A549 (cell line): ENCODE data around the gene BIRC7. TPM values are rescaled to one million over a fixed set of nuclear protein-coding genes. Genes with fewer than 3 reads are reported as not detected.

Experiments
- ATAC-seq, 2 experiments: fragments of 200-7000 bp in 1 of 2; fragments of >200 bp in 1 of 2; cut with Nextera tagmentation in 1 of 2; cut with Tn5 transposase in 1 of 2; 3 replicates each; pipeline versions ENCODE4 v1.8.0 to v1.9.1; 2018 to 2020; ENCODE audit warnings: mild to moderate bottlenecking in 1 of 2, moderate library complexity in 1 of 2
- CTCF ChIA-PET: fragments of 300-600 bp; sonication (Branson Sonifier 250); formaldehyde crosslinking; extraction: SDS; loops from one replicate; lab custom pipeline; 2021; ENCODE audit warnings: antibody characterized with exemption, inconsistent platforms; lab: Yijun Ruan, JAX
- POLR2A ChIA-PET: fragments of 350-600 bp; formaldehyde crosslinking; extraction: SDS; loops from one replicate; lab custom pipeline; 2021; ENCODE audit warnings: antibody characterized with exemption, inconsistent platforms; lab: Yijun Ruan, JAX
- DNase-seq, 2 experiments: peaks; one replicate each; pipeline versions ENCODE4 v3.0.0 to v3.0.0-alpha.2; 2011 to 2016; ENCODE audit warnings: low read depth in 1 of 2, low spot score in 1 of 2
- FAIRE-seq: peaks from 2 replicates; lab custom pipeline; 2011; peaks lifted over from hg19 to GRCh38; lab: Jason Lieb, UNC
- H3K27ac ChIP-seq, 2 experiments: fragments of >200 bp; sonication (Bioruptor Twin); formaldehyde crosslinking; 3 replicates each; pipeline ENCODE4 v1.5.1; 2016 to 2017
- H3K4me1 ChIP-seq: fragments of >200 bp; sonication (Bioruptor Twin); formaldehyde crosslinking; 3 replicates; pipeline ENCODE4 v1.6.1; 2016
- H3K4me2 ChIP-seq: fragments of >200 bp; sonication (Bioruptor Twin); formaldehyde crosslinking; 3 replicates; pipeline ENCODE4 v1.6.1; 2016
- H3K4me3 ChIP-seq: fragments of >200 bp; sonication (Bioruptor Twin); formaldehyde crosslinking; 3 replicates; pipeline ENCODE4 v1.5.1; 2016
- H3K9me3 ChIP-seq: fragments of >200 bp; sonication (Bioruptor Twin); formaldehyde crosslinking; 3 replicates; pipeline ENCODE4 v1.6.1; 2016
- BHLHE40 ChIP-seq: IDR thresholded peaks from 2 replicates; pipeline ENCODE4 v1.6.1; 2012; ENCODE audit warnings: low read depth, low read length, inconsistent platforms
- CBX8 ChIP-seq: fragments of 200-600 bp; sonication (generic); IDR thresholded peaks from 2 replicates; pipeline ENCODE4 v1.6.1; 2016
- CEBPB ChIP-seq, 2 experiments: fragments of >200 bp in 1 of 2; sonication (Bioruptor Twin) in 1 of 2; formaldehyde crosslinking in 1 of 2; IDR thresholded peaks; 2 replicates each; pipeline ENCODE4 v1.6.1; 2012 to 2016
- CHD2 ChIP-seq: fragments of 150-350 bp; IDR thresholded peaks from 2 replicates; pipeline ENCODE4 v1.6.1; 2014; ENCODE audit warnings: low read length; ENCODE audit not compliant: partially characterized antibody
- CHD4 ChIP-seq: fragments of 200-600 bp; sonication (generic); IDR thresholded peaks from 2 replicates; pipeline ENCODE4 v1.6.1; 2016; ENCODE audit warnings: antibody characterized with exemption, mild to moderate bottlenecking, borderline replicate concordance
- EP300 ChIP-seq, 2 experiments: fragments of >200 bp; sonication (Bioruptor Twin); formaldehyde crosslinking; IDR thresholded peaks; 2 replicates in 1 of 2; 3 replicates in 1 of 2; pipeline ENCODE4 v1.6.1; 2016 to 2017
- FOXS1 ChIP-seq: fragments of 250-450 bp; sonication (Bioruptor Pico); IDR thresholded peaks from 2 replicates; pipeline ENCODE4 v1.5.0; 2020; ENCODE audit warnings: mild to moderate bottlenecking, moderate library complexity
- HDAC2 ChIP-seq: fragments of 200-600 bp; sonication (generic); IDR thresholded peaks from 2 replicates; pipeline ENCODE4 v1.6.1; 2016
- HEYL ChIP-seq: fragments of 250-450 bp; sonication (Bioruptor Pico); IDR thresholded peaks from 2 replicates; pipeline ENCODE4 v1.8.0; 2021; ENCODE audit warnings: mild to moderate bottlenecking, moderate library complexity
- HOXA7 ChIP-seq: fragments of 250-450 bp; sonication (Bioruptor Pico); IDR thresholded peaks from 2 replicates; pipeline ENCODE4 v1.5.0; 2020; ENCODE audit warnings: mild to moderate bottlenecking, moderate library complexity
- HOXB5 ChIP-seq: fragments of 250-450 bp; sonication (Bioruptor Pico); IDR thresholded peaks from 2 replicates; pipeline ENCODE4 v1.5.0; 2020; ENCODE audit warnings: mild to moderate bottlenecking, moderate library complexity
- MAFK ChIP-seq: fragments of 450-650 bp; IDR thresholded peaks from 2 replicates; pipeline ENCODE4 v1.6.1; 2014; ENCODE audit not compliant: partially characterized antibody
- NFE2L2 ChIP-seq: fragments of 150-350 bp; conservative IDR thresholded peaks from 2 replicates; pipeline ENCODE4 v1.6.1; 2014; ENCODE audit warnings: low read length
- NPAS2 ChIP-seq: fragments of 250-450 bp; sonication (Bioruptor Pico); IDR thresholded peaks from 2 replicates; pipeline ENCODE4 v1.8.0; 2022; ENCODE audit warnings: mild to moderate bottlenecking, moderate library complexity, borderline replicate concordance
- POLR2A ChIP-seq: IDR thresholded peaks from 2 replicates; pipeline ENCODE4 v1.6.1; 2012; ENCODE audit warnings: mild to moderate bottlenecking, low read length
- POLR2AphosphoS2 ChIP-seq: conservative IDR thresholded peaks from 2 replicates; pipeline ENCODE4 v1.6.1; 2012; ENCODE audit warnings: low read length, improper control_type of control experiment, inconsistent platforms
- RCOR1 ChIP-seq: fragments of 150-350 bp; IDR thresholded peaks from 2 replicates; pipeline ENCODE4 v1.6.1; 2014; ENCODE audit warnings: antibody characterized with exemption, low read length, low read depth
- SMC3 ChIP-seq: fragments of >200 bp; sonication (Bioruptor Twin); formaldehyde crosslinking; IDR thresholded peaks from 3 replicates; pipeline ENCODE4 v1.6.1; 2018; ENCODE audit warnings: inconsistent platforms
- SREBF2 ChIP-seq: fragments of 450-650 bp; IDR thresholded peaks from 2 replicates; pipeline ENCODE4 v1.6.1; 2014; ENCODE audit warnings: mild to moderate bottlenecking, moderate library complexity
- ZSCAN20 ChIP-seq: fragments of 250-450 bp; sonication (Bioruptor Pico); IDR thresholded peaks from 2 replicates; pipeline ENCODE4 v1.8.0; 2022; ENCODE audit warnings: mild to moderate bottlenecking, moderate library complexity
- WGBS: methylation state at CpG from one replicate; pipeline ENCODE4 v1.1.6; 2017; ENCODE audit errors: missing lambda C conversion rate; 5-methylcytosine and 5-hydroxymethylcytosine counted together
- polyA plus RNA-seq, 4 experiments: library from polyadenylated mRNA; depleted of rRNA in 3 of 4; stranded (reverse); fragments of >200 nt; fragmentation: RNase III in 1 of 4; extraction: RNeasy Plus Mini Kit Qiagen cat#74134 plus additional on column Dnase treatment in 1 of 4; gene quantifications; 2 replicates in 3 of 4; 3 replicates in 1 of 4; pipeline ENCODE4 v1.2.3, GENCODE V29; 2011 to 2017
- TF ChIP-seq, protein P1 (sequence below): fragments of 150-350 bp; IDR thresholded peaks from 2 replicates; pipeline ENCODE4 v1.6.1; 2014; ENCODE audit warnings: low read depth, mild to moderate bottlenecking, low read length
- TF ChIP-seq, protein P2 (sequence below): fragments of 250-450 bp; sonication (Bioruptor Pico); IDR thresholded peaks from 2 replicates; pipeline ENCODE4 v1.5.0; 2020; ENCODE audit warnings: low read depth, mild to moderate bottlenecking, moderate library complexity

Gene BIRC7
- polyA plus RNA-seq, 2 of the 4 experiments (the other 2 are of a cell fraction), result 0.63 to 4.9 TPM

GRCh38 chr20:63257629-63258028, 21.9 kb downstream of the BIRC7 start:
- DNase-seq (no peak), FAIRE-seq (no peak), ATAC-seq (no peak)
- Histone ChIP-seq H3K4me3 (no peak overlapping the region), H3K27ac (no peak overlapping the region), H3K4me2 (no peak overlapping the region), H3K4me1 (peaks cover 33% of the 10 kb centered on the region), H3K9me3 (no peaks in the 10 kb centered on the region)
- ChIA-PET POLR2A (no interaction called here), CTCF (interaction anchor here (4.4 kb wide), 1 partner anchor 34 kb away, joined by 48 read pairs; no protein-coding TSS in a partner anchor)
- 86% methylated on average over 13 of the region's 13 CpGs for WGBS
- no peak for TF ChIP-seq NFE2L2

DNA sequence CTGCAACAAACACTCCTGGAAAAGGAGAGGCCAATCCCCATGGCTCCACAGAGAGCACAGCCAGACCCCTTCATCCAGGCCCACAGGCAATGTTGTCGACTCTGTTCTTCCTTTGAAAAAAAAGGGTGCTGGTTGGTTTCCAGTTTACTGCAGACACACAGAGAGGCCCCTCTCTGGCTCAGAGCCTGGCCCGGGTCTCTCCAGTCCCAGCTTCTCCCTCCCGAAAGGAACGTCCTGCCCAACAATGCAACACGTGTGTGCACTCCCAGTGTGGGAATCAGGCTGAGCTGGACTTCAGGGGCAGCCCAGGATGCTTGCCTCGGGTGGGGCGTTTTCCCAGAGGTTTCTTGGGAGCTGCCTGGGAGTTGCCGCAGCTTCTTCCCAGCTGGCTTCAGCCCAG, 23.1 kb downstream of the BIRC7 start:
- TF ChIP-seq CBX8, result no peak
- no peak for TF ChIP-seq EP300 (IDR thresholded peaks at IDR 0.05)
- TF ChIP-seq, protein P1, sequence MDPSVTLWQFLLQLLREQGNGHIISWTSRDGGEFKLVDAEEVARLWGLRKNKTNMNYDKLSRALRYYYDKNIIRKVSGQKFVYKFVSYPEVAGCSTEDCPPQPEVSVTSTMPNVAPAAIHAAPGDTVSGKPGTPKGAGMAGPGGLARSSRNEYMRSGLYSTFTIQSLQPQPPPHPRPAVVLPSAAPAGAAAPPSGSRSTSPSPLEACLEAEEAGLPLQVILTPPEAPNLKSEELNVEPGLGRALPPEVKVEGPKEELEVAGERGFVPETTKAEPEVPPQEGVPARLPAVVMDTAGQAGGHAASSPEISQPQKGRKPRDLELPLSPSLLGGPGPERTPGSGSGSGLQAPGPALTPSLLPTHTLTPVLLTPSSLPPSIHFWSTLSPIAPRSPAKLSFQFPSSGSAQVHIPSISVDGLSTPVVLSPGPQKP, result no peak
- TF ChIP-seq SREBF2, result no peak
- no peak for TF ChIP-seq POLR2AphosphoS2
- Histone ChIP-seq H3K4me3 (no peak overlapping the region), H3K9me3 (no peaks in the 10 kb centered on the region), H3K4me1 (peaks cover 25% of the 10 kb centered on the region), H3K4me2 (no peak overlapping the region), H3K27ac (0 out of 6 replicates have a peak overlapping the region, but pooled peaks of 1 of the 2 experiments have one; percentile 25)
- ATAC-seq, result 0 out of 6 replicates have a peak, but pooled peaks of 1 of the 2 experiments have one; percentile 6
- DNase-seq, result no peak
- FAIRE-seq, result no peak
- POLR2A ChIA-PET, result no interaction called here
- CTCF ChIA-PET, result interaction anchor here (0.7 to 4.4 kb wide), 6 partner anchors 10 to 93 kb away, joined by 3 to 48 read pairs (median 5); no protein-coding TSS in a partner anchor
- 58% methylated on average over 8 of the region's 8 CpGs for WGBS

- 81% methylated on average over 25 of the region's 25 CpGs for WGBS
- DNase-seq (no peak), FAIRE-seq (no peak), ATAC-seq (no peak)
- Histone ChIP-seq H3K4me1 (peaks cover 23% of the 10 kb centered on the region), H3K9me3 (no peaks in the 10 kb centered on the region), H3K27ac (peak overlapping the region in 1 of 2 experiments; percentile 53; a peak in 1 of 6 replicates), H3K4me2 (no peak overlapping the region), H3K4me3 (no peak overlapping the region)
- ChIA-PET POLR2A (no interaction called here), CTCF (interaction anchor here (0.6 to 4.4 kb wide), 9 partner anchors 8 to 287 kb away, joined by 3 to 48 read pairs (median 4); partner anchors contain the start of gene ARFGAP1)
- no peak for TF ChIP-seq NPAS2 (CRISPR knock-in tag)
- no peak for TF ChIP-seq POLR2A
Observed at GRCh38 chr20:63259734-63260460, 24.2 kb downstream of the BIRC7 start.

GRCh38 chr20:63260521-63260920, 24.8 kb downstream of the BIRC7 start:
- FAIRE-seq, result no peak
- WGBS, result 82% methylated on average over 15 of the region's 15 CpGs
- CTCF ChIA-PET, result interaction anchor here (0.9 to 4.4 kb wide), 6 partner anchors 9 to 79 kb away, joined by 3 to 48 read pairs (median 4); no protein-coding TSS in a partner anchor

More at GRCh38 chr20:63260521-63260920, 24.8 kb downstream of the BIRC7 start:
- Histone ChIP-seq H3K4me1 (peaks cover 16% of the 10 kb centered on the region; the same call in 2 of the 3 replicates), H3K9me3 (no peaks in the 10 kb centered on the region), H3K4me3 (no peak overlapping the region), H3K27ac (peak overlapping the region in 1 of 2 experiments; percentile 53; a peak in 2 of 6 replicates), H3K4me2 (no peak overlapping the region)
- ATAC-seq, result peak in 1 of 2 experiments; percentile 8; a peak in 3 of 6 replicates
- TF ChIP-seq RCOR1 (no peak), CHD2 (no peak), HDAC2 (no peak), MAFK (no peak), BHLHE40 (no peak), HOXA7 (CRISPR knock-in tag) (no peak), HEYL (CRISPR knock-in tag) (no peak), ZSCAN20 (CRISPR knock-in tag) (no peak), HOXB5 (CRISPR knock-in tag) (no peak), CEBPB (IDR thresholded peaks at IDR 0.05) (no peak), SMC3 (no peak), POLR2A (no peak), NFE2L2 (no peak), FOXS1 (CRISPR knock-in tag) (no peak), CHD4 (no peak)
- TF ChIP-seq, protein P2, sequence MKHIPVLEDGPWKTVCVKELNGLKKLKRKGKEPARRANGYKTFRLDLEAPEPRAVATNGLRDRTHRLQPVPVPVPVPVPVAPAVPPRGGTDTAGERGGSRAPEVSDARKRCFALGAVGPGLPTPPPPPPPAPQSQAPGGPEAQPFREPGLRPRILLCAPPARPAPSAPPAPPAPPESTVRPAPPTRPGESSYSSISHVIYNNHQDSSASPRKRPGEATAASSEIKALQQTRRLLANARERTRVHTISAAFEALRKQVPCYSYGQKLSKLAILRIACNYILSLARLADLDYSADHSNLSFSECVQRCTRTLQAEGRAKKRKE, result no peak
- POLR2A ChIA-PET, result no interaction called here
- DNase-seq, result no peak
